Parathyroid adenoma (tissue), 2 donors: ENCODE data around the gene PID1.

Source experiments
- H2AFZ ChIP-seq: fragments of 300-600 bp; sonication (generic); one replicate; pipeline ENCODE4 v1.7.0; 2017; ENCODE audit warnings: antibody characterized with exemption, mild to moderate bottlenecking
- H3K27ac ChIP-seq: fragments of 300-600 bp; sonication (generic); one replicate; pipeline ENCODE4 v1.7.0; 2017
- H3K27me3 ChIP-seq: fragments of 300-600 bp; sonication (generic); one replicate; pipeline ENCODE4 v1.7.0; 2017; ENCODE audit warnings: low read length; ENCODE audit not compliant: control insufficient read depth, insufficient read depth
- H3K36me3 ChIP-seq: fragments of 300-600 bp; sonication (generic); one replicate; pipeline ENCODE4 v1.7.0; 2017; ENCODE audit warnings: low read length; ENCODE audit not compliant: control insufficient read depth, insufficient read depth
- H3K4me1 ChIP-seq: fragments of 300-600 bp; sonication (generic); one replicate; pipeline ENCODE4 v1.7.0; 2017; ENCODE audit warnings: control low read depth
- H3K4me2 ChIP-seq: fragments of 300-600 bp; sonication (generic); one replicate; pipeline ENCODE4 v1.7.0; 2017; ENCODE audit warnings: low read length
- H3K4me3 ChIP-seq: fragments of 300-600 bp; sonication (generic); one replicate; pipeline ENCODE4 v1.7.0; 2017; ENCODE audit warnings: low read depth, low read length
- H3K79me2 ChIP-seq: fragments of 300-600 bp; sonication (generic); one replicate; pipeline ENCODE4 v1.7.0; 2017; ENCODE audit warnings: control low read depth
- H3K9ac ChIP-seq: fragments of 300-600 bp; sonication (generic); one replicate; pipeline ENCODE4 v1.7.0; 2017; ENCODE audit warnings: mild to moderate bottlenecking
- H3K9me3 ChIP-seq: fragments of 300-600 bp; sonication (generic); one replicate; pipeline ENCODE4 v1.7.0; 2017; ENCODE audit warnings: low read length; ENCODE audit not compliant: control insufficient read depth
- TF ChIP-seq, protein P1 (sequence below): fragments of 300-600 bp; sonication (generic); IDR thresholded peaks from one replicate; pipeline ENCODE4 v1.7.0; 2017; ENCODE audit warnings: antibody characterized with exemption, mild to moderate bottlenecking
- donor health status: primary hyperparathyroidism.

PID1 gene

DNA sequence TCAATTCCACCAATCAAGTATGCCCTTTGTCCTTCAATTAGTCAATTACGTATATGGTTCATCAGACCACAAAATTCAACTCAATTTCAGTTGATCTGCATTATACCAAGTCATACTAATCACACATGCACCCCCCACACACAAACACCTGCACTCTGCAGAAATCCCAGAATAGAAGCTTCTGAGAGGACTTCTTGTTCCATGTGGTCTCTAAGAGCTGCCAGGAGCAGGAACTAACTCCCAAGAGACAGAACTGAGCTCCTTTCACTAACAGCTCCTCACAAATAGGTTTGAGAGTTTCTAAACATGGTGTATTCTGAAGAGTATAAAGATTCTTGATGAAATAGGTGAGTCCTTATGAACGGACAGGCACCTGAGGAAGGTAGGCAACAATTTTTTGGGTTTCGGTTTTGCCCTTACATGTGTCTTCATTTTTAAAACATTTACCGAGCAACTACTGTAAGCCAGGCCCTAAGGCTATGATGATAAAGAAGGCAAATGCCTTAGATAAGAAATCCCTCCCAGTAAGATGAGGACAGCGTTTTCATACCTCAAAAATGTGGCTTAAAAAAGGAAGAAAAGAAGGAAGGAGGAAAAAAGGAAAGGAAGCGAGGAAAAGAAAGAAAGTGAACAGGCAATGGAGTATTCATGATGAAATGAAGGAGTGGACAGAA, 183.1 kb downstream of the PID1 start:
- H3K27ac ChIP-seq, result no peak overlapping the region
- H3K4me1 ChIP-seq, result no peaks in the 10 kb centered on the region
- no peaks in the 10 kb centered on the region for H3K9me3 ChIP-seq
- H3K9ac ChIP-seq, result no peak overlapping the region
- no peaks in the 10 kb centered on the region for H3K36me3 ChIP-seq
- TF ChIP-seq, protein P1, sequence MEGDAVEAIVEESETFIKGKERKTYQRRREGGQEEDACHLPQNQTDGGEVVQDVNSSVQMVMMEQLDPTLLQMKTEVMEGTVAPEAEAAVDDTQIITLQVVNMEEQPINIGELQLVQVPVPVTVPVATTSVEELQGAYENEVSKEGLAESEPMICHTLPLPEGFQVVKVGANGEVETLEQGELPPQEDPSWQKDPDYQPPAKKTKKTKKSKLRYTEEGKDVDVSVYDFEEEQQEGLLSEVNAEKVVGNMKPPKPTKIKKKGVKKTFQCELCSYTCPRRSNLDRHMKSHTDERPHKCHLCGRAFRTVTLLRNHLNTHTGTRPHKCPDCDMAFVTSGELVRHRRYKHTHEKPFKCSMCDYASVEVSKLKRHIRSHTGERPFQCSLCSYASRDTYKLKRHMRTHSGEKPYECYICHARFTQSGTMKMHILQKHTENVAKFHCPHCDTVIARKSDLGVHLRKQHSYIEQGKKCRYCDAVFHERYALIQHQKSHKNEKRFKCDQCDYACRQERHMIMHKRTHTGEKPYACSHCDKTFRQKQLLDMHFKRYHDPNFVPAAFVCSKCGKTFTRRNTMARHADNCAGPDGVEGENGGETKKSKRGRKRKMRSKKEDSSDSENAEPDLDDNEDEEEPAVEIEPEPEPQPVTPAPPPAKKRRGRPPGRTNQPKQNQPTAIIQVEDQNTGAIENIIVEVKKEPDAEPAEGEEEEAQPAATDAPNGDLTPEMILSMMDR, result no peak
- no peaks in the 10 kb centered on the region for H3K79me2 ChIP-seq
- no peak overlapping the region for H3K4me2 ChIP-seq
- no peak overlapping the region for H2AFZ ChIP-seq
- H3K4me3 ChIP-seq, result no peak overlapping the region
- no peaks in the 10 kb centered on the region for H3K27me3 ChIP-seq

DNA sequence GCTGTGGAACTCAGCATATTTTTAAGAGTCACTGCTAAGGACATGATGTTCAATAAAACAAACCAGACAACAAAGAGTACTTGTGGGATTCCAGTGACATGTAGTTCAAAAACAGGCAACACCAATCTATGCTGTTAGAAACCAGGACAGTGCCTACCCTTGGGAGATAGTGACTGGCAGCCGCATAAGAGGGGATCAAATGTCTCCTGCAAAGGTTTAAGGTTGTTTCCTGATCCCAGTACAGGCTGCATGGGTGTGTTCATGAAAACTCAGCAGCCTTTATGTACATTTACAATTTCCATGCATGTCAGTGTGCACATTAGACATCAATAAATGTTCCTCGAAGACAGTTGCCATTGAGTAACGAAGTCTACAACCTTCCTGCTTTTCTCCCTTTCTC, 183.8 kb downstream of the PID1 start:
- H3K4me2 ChIP-seq, result no peak overlapping the region
- no peak overlapping the region for H3K9ac ChIP-seq
- H2AFZ ChIP-seq, result no peak overlapping the region
- H3K4me1 ChIP-seq, result no peaks in the 10 kb centered on the region
- H3K27me3 ChIP-seq, result no peaks in the 10 kb centered on the region
- H3K9me3 ChIP-seq, result no peaks in the 10 kb centered on the region
- no peak overlapping the region for H3K4me3 ChIP-seq
- no peaks in the 10 kb centered on the region for H3K36me3 ChIP-seq
- no peaks in the 10 kb centered on the region for H3K79me2 ChIP-seq
- TF ChIP-seq, protein P1, result no peak
- no peak overlapping the region for H3K27ac ChIP-seq

DNA sequence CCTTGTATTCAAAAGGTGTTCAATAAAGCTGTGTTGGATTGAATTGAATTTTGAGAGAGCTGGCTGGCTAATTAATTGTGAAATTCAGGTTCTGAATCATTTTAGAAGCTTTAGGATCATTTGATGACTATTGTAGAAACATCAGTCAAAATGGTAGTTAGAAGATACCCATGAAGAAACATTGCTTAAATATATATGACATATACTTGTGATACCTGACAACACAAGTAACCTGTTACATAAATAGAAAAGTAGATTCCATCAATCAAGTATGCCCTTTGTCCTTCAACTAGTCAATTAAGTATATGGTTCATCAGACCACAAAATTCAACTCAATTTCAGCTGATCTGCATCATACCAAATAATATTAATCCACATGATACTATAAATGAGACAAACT, 185.6 kb downstream of the PID1 start:
- H3K4me2 ChIP-seq, result no peak overlapping the region
- H3K27me3 ChIP-seq, result no peaks in the 10 kb centered on the region
- H3K4me1 ChIP-seq, result no peaks in the 10 kb centered on the region
- H3K36me3 ChIP-seq, result no peaks in the 10 kb centered on the region
- no peak overlapping the region for H3K4me3 ChIP-seq
- no peak overlapping the region for H2AFZ ChIP-seq
- TF ChIP-seq, protein P1, result no peak
- no peak overlapping the region for H3K9ac ChIP-seq
- H3K27ac ChIP-seq, result no peak overlapping the region
- H3K79me2 ChIP-seq, result no peaks in the 10 kb centered on the region
- no peaks in the 10 kb centered on the region for H3K9me3 ChIP-seq

DNA sequence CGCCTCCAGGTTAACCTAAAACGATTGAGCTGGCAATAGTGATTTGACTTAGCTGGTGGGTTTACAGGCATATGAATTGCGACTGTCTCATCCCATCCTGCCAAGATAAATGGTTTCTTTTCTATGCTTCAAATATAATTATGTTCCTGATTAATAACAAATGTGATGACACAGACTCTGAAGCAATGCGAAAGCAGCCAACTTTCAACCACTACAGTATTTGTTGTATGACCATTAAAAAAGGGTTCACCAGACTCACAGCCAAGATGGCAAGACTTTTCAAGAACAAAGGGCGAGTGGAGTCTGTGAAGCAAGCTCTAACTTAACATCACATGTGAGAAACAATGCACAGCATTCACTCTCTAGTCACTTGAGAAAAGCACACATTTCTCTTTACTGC, 186.6 kb downstream of the PID1 start:
- H2AFZ ChIP-seq, result no peak overlapping the region
- H3K27me3 ChIP-seq, result no peaks in the 10 kb centered on the region
- H3K27ac ChIP-seq, result no peak overlapping the region
- H3K9me3 ChIP-seq, result no peaks in the 10 kb centered on the region
- H3K4me3 ChIP-seq, result no peak overlapping the region
- H3K79me2 ChIP-seq, result no peaks in the 10 kb centered on the region
- no peaks in the 10 kb centered on the region for H3K36me3 ChIP-seq
- H3K4me1 ChIP-seq, result no peaks in the 10 kb centered on the region
- TF ChIP-seq, protein P1, result no peak
- H3K4me2 ChIP-seq, result no peak overlapping the region
- no peak overlapping the region for H3K9ac ChIP-seq
